ENCODE data around the gene SLC15A1.

The SLC15A1 gene

DNA sequence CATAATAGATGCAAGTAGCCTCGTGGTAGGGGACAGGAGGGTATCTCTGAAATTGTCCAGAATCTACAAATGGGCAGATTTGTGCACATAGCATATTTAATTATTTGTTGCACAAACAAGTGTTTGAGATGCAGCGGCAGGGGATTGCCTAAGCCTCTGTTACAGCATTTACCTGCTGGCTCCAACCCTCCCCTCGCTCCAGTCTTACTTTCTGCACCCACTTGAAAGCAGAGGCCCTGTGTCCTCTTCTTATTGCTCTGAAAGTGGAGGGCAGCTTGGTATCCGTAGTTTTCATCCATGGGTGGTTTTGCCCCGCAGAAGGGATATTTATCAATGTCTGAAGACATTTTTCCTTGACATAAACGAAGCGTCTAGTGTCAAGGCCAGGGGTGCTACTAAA lies 102.6 kb downstream of the SLC15A1 start:
- H3K4me3 ChIP-seq (ENCODE audit: low read length): no peak overlapping the region
- no peak overlapping the region for H3K27ac ChIP-seq (ENCODE audit: low read length)
- no peaks in the 10 kb centered on the region for H3F3A ChIP-seq (ENCODE audit: insufficient read depth, low read length)
- no peaks in the 10 kb centered on the region for H3K9me3 ChIP-seq (replicated peaks; ENCODE audit: insufficient read depth, low read length)
- no peak overlapping the region for H2AFZ ChIP-seq (ENCODE audit: low read length)
- no peaks in the 10 kb centered on the region for H3K9me2 ChIP-seq (replicated peaks; ENCODE audit: insufficient read depth, low read length)
- DNase-seq: no peak
- no peak overlapping the region for H3K9ac ChIP-seq (ENCODE audit: low read length)
- no peaks in the 10 kb centered on the region for H3K4me1 ChIP-seq (ENCODE audit: low read length)
- TF ChIP-seq EZH2phosphoT487 (IDR thresholded peaks at IDR 0.05; ENCODE audit: low read length) (no peak), EZH2 (optimal IDR thresholded peaks at IDR 0.05; ENCODE audit: low read depth, low read length) (no peak)
- TF ChIP-seq, protein P1, sequence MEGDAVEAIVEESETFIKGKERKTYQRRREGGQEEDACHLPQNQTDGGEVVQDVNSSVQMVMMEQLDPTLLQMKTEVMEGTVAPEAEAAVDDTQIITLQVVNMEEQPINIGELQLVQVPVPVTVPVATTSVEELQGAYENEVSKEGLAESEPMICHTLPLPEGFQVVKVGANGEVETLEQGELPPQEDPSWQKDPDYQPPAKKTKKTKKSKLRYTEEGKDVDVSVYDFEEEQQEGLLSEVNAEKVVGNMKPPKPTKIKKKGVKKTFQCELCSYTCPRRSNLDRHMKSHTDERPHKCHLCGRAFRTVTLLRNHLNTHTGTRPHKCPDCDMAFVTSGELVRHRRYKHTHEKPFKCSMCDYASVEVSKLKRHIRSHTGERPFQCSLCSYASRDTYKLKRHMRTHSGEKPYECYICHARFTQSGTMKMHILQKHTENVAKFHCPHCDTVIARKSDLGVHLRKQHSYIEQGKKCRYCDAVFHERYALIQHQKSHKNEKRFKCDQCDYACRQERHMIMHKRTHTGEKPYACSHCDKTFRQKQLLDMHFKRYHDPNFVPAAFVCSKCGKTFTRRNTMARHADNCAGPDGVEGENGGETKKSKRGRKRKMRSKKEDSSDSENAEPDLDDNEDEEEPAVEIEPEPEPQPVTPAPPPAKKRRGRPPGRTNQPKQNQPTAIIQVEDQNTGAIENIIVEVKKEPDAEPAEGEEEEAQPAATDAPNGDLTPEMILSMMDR (IDR thresholded peaks at IDR 0.05; ENCODE audit: low read length): no peak
- no peak overlapping the region for H3K4me2 ChIP-seq (ENCODE audit: low read depth, low read length)
- no peaks in the 10 kb centered on the region for H3K79me2 ChIP-seq (ENCODE audit: low read length)
- H4K20me1 ChIP-seq (ENCODE audit: insufficient read depth, low read length): no peaks in the 10 kb centered on the region
- H3K27me3 ChIP-seq (replicated peaks; ENCODE audit: insufficient read depth, low read length): no peaks in the 10 kb centered on the region
- H3K36me3 ChIP-seq (replicated peaks; ENCODE audit: insufficient read depth, low read length): no peaks in the 10 kb centered on the region

- H3K27ac ChIP-seq (ENCODE audit: low read length): no peak overlapping the region
- H3K9ac ChIP-seq (ENCODE audit: low read length): no peak overlapping the region
- no peaks in the 10 kb centered on the region for H3K9me3 ChIP-seq (replicated peaks; ENCODE audit: insufficient read depth, low read length)
- H4K20me1 ChIP-seq (ENCODE audit: insufficient read depth, low read length): no peaks in the 10 kb centered on the region
- H3K4me2 ChIP-seq (ENCODE audit: low read depth, low read length): no peak overlapping the region
- H3F3A ChIP-seq (ENCODE audit: insufficient read depth, low read length): no peaks in the 10 kb centered on the region
- no peak overlapping the region for H3K4me3 ChIP-seq (ENCODE audit: low read length)
- H3K79me2 ChIP-seq (ENCODE audit: low read length): no peaks in the 10 kb centered on the region
- no peaks in the 10 kb centered on the region for H3K36me3 ChIP-seq (replicated peaks; ENCODE audit: insufficient read depth, low read length)
- H3K9me2 ChIP-seq (replicated peaks; ENCODE audit: insufficient read depth, low read length): no peaks in the 10 kb centered on the region
- no peaks in the 10 kb centered on the region for H3K27me3 ChIP-seq (replicated peaks; ENCODE audit: insufficient read depth, low read length)
- no peak overlapping the region for H2AFZ ChIP-seq (ENCODE audit: low read length)
- H3K4me1 ChIP-seq (ENCODE audit: low read length): no peaks in the 10 kb centered on the region
- DNase-seq: no peak
- TF ChIP-seq, protein P1 (IDR thresholded peaks at IDR 0.05; ENCODE audit: low read length): no peak
- no peak for TF ChIP-seq EZH2 (optimal IDR thresholded peaks at IDR 0.05; ENCODE audit: low read depth, low read length)
- TF ChIP-seq EZH2phosphoT487 (IDR thresholded peaks at IDR 0.05; ENCODE audit: low read length): no peak
Measured at GRCh38 chr13:98648686-98649085, 103.8 kb downstream of the SLC15A1 start.

- H3K36me3 ChIP-seq (replicated peaks; ENCODE audit: insufficient read depth, low read length): no peaks in the 10 kb centered on the region
- no peak for DNase-seq
- no peaks in the 10 kb centered on the region for H3F3A ChIP-seq (ENCODE audit: insufficient read depth, low read length)
- no peaks in the 10 kb centered on the region for H3K27me3 ChIP-seq (replicated peaks; ENCODE audit: insufficient read depth, low read length)
- no peak overlapping the region for H3K4me3 ChIP-seq (ENCODE audit: low read length)
- H3K27ac ChIP-seq (ENCODE audit: low read length): no peak overlapping the region
- H3K79me2 ChIP-seq (ENCODE audit: low read length): no peaks in the 10 kb centered on the region
- no peaks in the 10 kb centered on the region for H4K20me1 ChIP-seq (ENCODE audit: insufficient read depth, low read length)
- H3K4me2 ChIP-seq (ENCODE audit: low read depth, low read length): no peak overlapping the region
- TF ChIP-seq EZH2phosphoT487 (IDR thresholded peaks at IDR 0.05; ENCODE audit: low read length) (no peak), EZH2 (optimal IDR thresholded peaks at IDR 0.05; ENCODE audit: low read depth, low read length) (no peak)
- H3K9me3 ChIP-seq (replicated peaks; ENCODE audit: insufficient read depth, low read length): no peaks in the 10 kb centered on the region
- H3K9me2 ChIP-seq (replicated peaks; ENCODE audit: insufficient read depth, low read length): no peaks in the 10 kb centered on the region
- H3K9ac ChIP-seq (ENCODE audit: low read length): no peak overlapping the region
- no peak overlapping the region for H2AFZ ChIP-seq (ENCODE audit: low read length)
- no peaks in the 10 kb centered on the region for H3K4me1 ChIP-seq (ENCODE audit: low read length)
Measured at GRCh38 chr13:98648141-98648540, 104.3 kb downstream of the SLC15A1 start.

GRCh38 chr13:98647121-98647520 lies 105.4 kb downstream of the SLC15A1 start:
- TF ChIP-seq EZH2phosphoT487 (IDR thresholded peaks at IDR 0.05; ENCODE audit: low read length) (no peak), EZH2 (optimal IDR thresholded peaks at IDR 0.05; ENCODE audit: low read depth, low read length) (no peak)
- TF ChIP-seq, protein P1 (IDR thresholded peaks at IDR 0.05; ENCODE audit: low read length): no peak
- Histone ChIP-seq H3K4me3 (ENCODE audit: low read length) (no peak overlapping the region), H3K9me2 (replicated peaks; ENCODE audit: insufficient read depth, low read length) (no peaks in the 10 kb centered on the region), H3K9ac (ENCODE audit: low read length) (no peak overlapping the region), H3K79me2 (ENCODE audit: low read length) (no peaks in the 10 kb centered on the region), H3F3A (ENCODE audit: insufficient read depth, low read length) (no peaks in the 10 kb centered on the region), H3K9me3 (replicated peaks; ENCODE audit: insufficient read depth, low read length) (no peaks in the 10 kb centered on the region), H3K27me3 (replicated peaks; ENCODE audit: insufficient read depth, low read length) (no peaks in the 10 kb centered on the region), H3K4me1 (ENCODE audit: low read length) (no peaks in the 10 kb centered on the region), H4K20me1 (ENCODE audit: insufficient read depth, low read length) (no peaks in the 10 kb centered on the region), H3K27ac (ENCODE audit: low read length) (no peak overlapping the region), H2AFZ (ENCODE audit: low read length) (no peak overlapping the region), H3K4me2 (ENCODE audit: low read depth, low read length) (no peak overlapping the region), H3K36me3 (replicated peaks; ENCODE audit: insufficient read depth, low read length) (no peaks in the 10 kb centered on the region)
- no peak for DNase-seq

Measured in MM.1S (cell line).